IPS-15b (cell line): ENCODE results near the gene FMNL2.

Source experiments
- H3K27me3 ChIP-seq: one replicate; pipeline ENCODE4 v1.6.1; 2013; ENCODE audit warnings: low read length; ENCODE audit not compliant: control insufficient read depth, insufficient read depth
- H3K36me3 ChIP-seq: one replicate; pipeline ENCODE4 v1.6.1; 2013; ENCODE audit warnings: low read length; ENCODE audit not compliant: control insufficient read depth, insufficient read depth
- H3K4me1 ChIP-seq: one replicate; pipeline ENCODE4 v1.6.1; 2013; ENCODE audit warnings: mild to moderate bottlenecking, low read length; ENCODE audit not compliant: control insufficient read depth, insufficient read depth
- H3K4me3 ChIP-seq: one replicate; pipeline ENCODE4 v1.5.1; 2013; ENCODE audit warnings: low read depth, low read length
- H3K9ac ChIP-seq: one replicate; pipeline ENCODE4 v1.6.1; 2013; ENCODE audit warnings: low read depth, mild to moderate bottlenecking, low read length
- H3K9me3 ChIP-seq: one replicate; pipeline ENCODE4 v1.6.1; 2013; ENCODE audit warnings: mild to moderate bottlenecking, low read length; ENCODE audit not compliant: control insufficient read depth, insufficient read depth

FMNL2 gene

GRCh38 chr2:152580714-152581113 is 245.7 kb downstream of the FMNL2 start:
- no peaks in the 10 kb centered on the region for H3K27me3 ChIP-seq
- H3K9ac ChIP-seq, result no peak overlapping the region
- no peaks in the 10 kb centered on the region for H3K36me3 ChIP-seq
- no peak overlapping the region for H3K4me3 ChIP-seq
- H3K4me1 ChIP-seq, result peaks cover 4% of the 10 kb centered on the region
- no peaks in the 10 kb centered on the region for H3K9me3 ChIP-seq

- Histone ChIP-seq H3K4me3 (no peak overlapping the region), H3K27me3 (no peaks in the 10 kb centered on the region), H3K9ac (no peak overlapping the region), H3K9me3 (no peaks in the 10 kb centered on the region), H3K4me1 (peaks cover 4% of the 10 kb centered on the region), H3K36me3 (no peaks in the 10 kb centered on the region)
These were observed 246.4 kb downstream of the FMNL2 start for GRCh38 chr2:152581360-152581759.

- H3K9ac ChIP-seq, result no peak overlapping the region
- H3K27me3 ChIP-seq, result no peaks in the 10 kb centered on the region
- H3K9me3 ChIP-seq, result no peaks in the 10 kb centered on the region
- H3K4me3 ChIP-seq, result no peak overlapping the region
- H3K36me3 ChIP-seq, result no peaks in the 10 kb centered on the region
- peaks cover 4% of the 10 kb centered on the region for H3K4me1 ChIP-seq
These were observed 247.1 kb downstream of the FMNL2 start for GRCh38 chr2:152582081-152582480.

- Histone ChIP-seq H3K4me1 (no peaks in the 10 kb centered on the region), H3K9ac (no peak overlapping the region), H3K36me3 (no peaks in the 10 kb centered on the region), H3K9me3 (no peaks in the 10 kb centered on the region), H3K4me3 (no peak overlapping the region), H3K27me3 (no peaks in the 10 kb centered on the region)
These were observed 248.7 kb downstream of the FMNL2 start for GRCh38 chr2:152583512-152584229.

GRCh38 chr2:152584301-152584700 is 249.3 kb downstream of the FMNL2 start:
- Histone ChIP-seq H3K4me3 (no peak overlapping the region), H3K9ac (no peak overlapping the region), H3K4me1 (no peaks in the 10 kb centered on the region), H3K9me3 (no peaks in the 10 kb centered on the region), H3K36me3 (no peaks in the 10 kb centered on the region), H3K27me3 (no peaks in the 10 kb centered on the region)

GRCh38 chr2:152585830-152586484 is 251.0 kb downstream of the FMNL2 start:
- Histone ChIP-seq H3K9me3 (no peaks in the 10 kb centered on the region), H3K27me3 (no peaks in the 10 kb centered on the region), H3K36me3 (no peaks in the 10 kb centered on the region), H3K9ac (no peak overlapping the region), H3K4me3 (no peak overlapping the region), H3K4me1 (no peaks in the 10 kb centered on the region)

- no peaks in the 10 kb centered on the region for H3K4me1 ChIP-seq
- no peak overlapping the region for H3K4me3 ChIP-seq
- H3K9me3 ChIP-seq, result no peaks in the 10 kb centered on the region
- H3K36me3 ChIP-seq, result no peaks in the 10 kb centered on the region
- H3K9ac ChIP-seq, result no peak overlapping the region
- H3K27me3 ChIP-seq, result no peaks in the 10 kb centered on the region
These were observed 252.4 kb downstream of the FMNL2 start for GRCh38 chr2:152587187-152587947.

- no peaks in the 10 kb centered on the region for H3K27me3 ChIP-seq
- no peaks in the 10 kb centered on the region for H3K36me3 ChIP-seq
- no peaks in the 10 kb centered on the region for H3K4me1 ChIP-seq
- no peak overlapping the region for H3K9ac ChIP-seq
- H3K4me3 ChIP-seq, result no peak overlapping the region
- no peaks in the 10 kb centered on the region for H3K9me3 ChIP-seq
These were observed 254.0 kb downstream of the FMNL2 start for GRCh38 chr2:152588998-152589397.

- Histone ChIP-seq H3K36me3 (no peaks in the 10 kb centered on the region), H3K9ac (no peak overlapping the region), H3K4me3 (no peak overlapping the region), H3K4me1 (no peaks in the 10 kb centered on the region), H3K27me3 (no peaks in the 10 kb centered on the region), H3K9me3 (no peaks in the 10 kb centered on the region)
These were observed 259.2 kb downstream of the FMNL2 start for GRCh38 chr2:152594022-152594766.

GRCh38 chr2:152594792-152595191 is 259.8 kb downstream of the FMNL2 start:
- H3K9ac ChIP-seq, result no peak overlapping the region
- H3K4me1 ChIP-seq, result no peaks in the 10 kb centered on the region
- H3K9me3 ChIP-seq, result no peaks in the 10 kb centered on the region
- no peaks in the 10 kb centered on the region for H3K36me3 ChIP-seq
- H3K4me3 ChIP-seq, result no peak overlapping the region
- no peaks in the 10 kb centered on the region for H3K27me3 ChIP-seq

- no peak overlapping the region for H3K9ac ChIP-seq
- H3K36me3 ChIP-seq, result no peaks in the 10 kb centered on the region
- no peaks in the 10 kb centered on the region for H3K9me3 ChIP-seq
- H3K27me3 ChIP-seq, result no peaks in the 10 kb centered on the region
- peaks cover 4% of the 10 kb centered on the region for H3K4me1 ChIP-seq
- no peak overlapping the region for H3K4me3 ChIP-seq
These were observed 264.2 kb downstream of the FMNL2 start for GRCh38 chr2:152598975-152599759.
